Ovary (tissue), 3 donors: ENCODE measurements around the gene KRT31.

ENCODE experiments used
- CTCF ChIP-seq, 3 donors: fragments of 450-650 bp in 2 of 3; fragments of 200-600 bp in 1 of 3; IDR thresholded peaks; one replicate each; pipeline versions ENCODE4 v1.5.1 to v1.8.0; 2016 to 2022; ENCODE audit warnings: antibody characterized with exemption in 3 of 3, mild to moderate bottlenecking in 1 of 3
- POLR2A ChIP-seq: fragments of 450-650 bp; IDR thresholded peaks from one replicate; pipeline ENCODE4 v1.6.1; 2017; ENCODE audit warnings: antibody characterized with exemption, mild to moderate bottlenecking, moderate library complexity
- donor health status: DM: no; HTN: no; CAD: no.

GRCh38 chr17:41391535-41391934 lies 5.9 kb downstream of the KRT31 start:
- no peak for TF ChIP-seq POLR2A
- TF ChIP-seq CTCF (IDR thresholded peaks at IDR 0.05), result no peak
